ENCODE results near the gene GCSAML.
"Not testable (repeated sequence)": the region's sequence is repeated elsewhere in the genome, so short reads cannot be mapped to it uniquely, and the experiment has no call there.

Gene GCSAML

GRCh38 chr1:247548769-247549182 lies at the start of gene GCSAML:
Gene GCSAML, plus strand, starts transcription at chr1:247549134. Its CDS starts 58 bp downstream, at chr1:247549192.
- no peak for DNase-seq (ENCODE audit: low spot score)

- DNase-seq (ENCODE audit: low spot score): no peak
Measured at GRCh38 chr1:247500865-247501264, 48.1 kb upstream of the GCSAML start.

GRCh38 chr1:247506831-247507230 lies 42.1 kb upstream of the GCSAML start:
- DNase-seq (ENCODE audit: low spot score): no peak

GRCh38 chr1:247517795-247518612 lies 30.9 kb upstream of the GCSAML start:
- no peak for DNase-seq (ENCODE audit: low spot score)

- DNase-seq (ENCODE audit: low spot score): no peak
Measured at GRCh38 chr1:247518613-247518891, 30.4 kb upstream of the GCSAML start.

- not testable (repeated sequence) for DNase-seq (ENCODE audit: low spot score)
Measured at GRCh38 chr1:247521886-247522285, 27.0 kb upstream of the GCSAML start.

GRCh38 chr1:247528812-247529474 lies 20.0 kb upstream of the GCSAML start:
- DNase-seq (ENCODE audit: low spot score): no peak

GRCh38 chr1:247529771-247530355 lies 19.1 kb upstream of the GCSAML start:
- no peak for DNase-seq (ENCODE audit: low spot score)

- no peak for DNase-seq (ENCODE audit: low spot score)
Measured at GRCh38 chr1:247530785-247531184, 18.1 kb upstream of the GCSAML start.

GRCh38 chr1:247531937-247532336 lies 17.0 kb upstream of the GCSAML start:
- DNase-seq (ENCODE audit: low spot score): no peak

GRCh38 chr1:247535402-247535801 lies 13.5 kb upstream of the GCSAML start:
- no peak for DNase-seq (ENCODE audit: low spot score)

GRCh38 chr1:247536340-247536739 lies 12.6 kb upstream of the GCSAML start, which contains the start of gene OR2C3:
Gene OR2C3, minus strand, starts transcription at chr1:247536440. Its CDS starts 3,929 bp downstream, at chr1:247532511.
- DNase-seq (ENCODE audit: low spot score): no peak

- DNase-seq (ENCODE audit: low spot score): no peak
Measured at GRCh38 chr1:247538561-247538960, 10.4 kb upstream of the GCSAML start.

GRCh38 chr1:247539215-247539614 lies 9.7 kb upstream of the GCSAML start:
- DNase-seq (ENCODE audit: low spot score): no peak

- DNase-seq (ENCODE audit: low spot score): no peak
Measured at GRCh38 chr1:247540581-247540980, 8.4 kb upstream of the GCSAML start.

GRCh38 chr1:247542811-247543210 lies 6.1 kb upstream of the GCSAML start:
- DNase-seq (ENCODE audit: low spot score): no peak

GRCh38 chr1:247548092-247548491 lies 842 bp upstream of the GCSAML start:
- DNase-seq (ENCODE audit: low spot score): peak; percentile 18

- no peak for DNase-seq (ENCODE audit: low spot score)
Measured at GRCh38 chr1:247551721-247552120, 2.8 kb downstream of the GCSAML start.

- DNase-seq (ENCODE audit: low spot score): no peak
Measured at GRCh38 chr1:247552231-247552630, 3.3 kb downstream of the GCSAML start.

- DNase-seq (ENCODE audit: low spot score): no peak
Measured at GRCh38 chr1:247557926-247558674, 9.2 kb downstream of the GCSAML start.

GRCh38 chr1:247561711-247562110 lies 12.8 kb downstream of the GCSAML start:
- no peak for DNase-seq (ENCODE audit: low spot score)

- no peak for DNase-seq (ENCODE audit: low spot score)
Measured at GRCh38 chr1:247562198-247562597, 13.3 kb downstream of the GCSAML start.
